WI38 (cell line): Measurements from ENCODE around the gene OST4.

Experiments used
- H3K4me3 ChIP-seq: 2 replicates; pipeline ENCODE4 v1.5.1; 2011; ENCODE audit warnings: low read depth, mild to moderate bottlenecking, control low read depth, low read length
- CTCF ChIP-seq: IDR thresholded peaks from 2 replicates; pipeline ENCODE4 v1.5.1; 2012; ENCODE audit warnings: low read depth, mild to moderate bottlenecking, control low read depth, low read length

The OST4 gene

GRCh38 chr2:27024812-27025211 lies 46.6 kb downstream of the OST4 start:
- no peak for TF ChIP-seq CTCF
- no peak overlapping the region for H3K4me3 ChIP-seq

GRCh38 chr2:27024188-27024587 lies 47.3 kb downstream of the OST4 start:
- H3K4me3 ChIP-seq = no peak overlapping the region
- no peak for TF ChIP-seq CTCF

- no peak overlapping the region for H3K4me3 ChIP-seq
Measured at GRCh38 chr2:27023740-27024139, 47.7 kb downstream of the OST4 start.

GRCh38 chr2:27021253-27022049 lies 50.0 kb downstream of the OST4 start:
- H3K4me3 ChIP-seq = no peak overlapping the region
- no peak for TF ChIP-seq CTCF

More at GRCh38 chr2:27023740-27024139, 47.7 kb downstream of the OST4 start:
- no peak for TF ChIP-seq CTCF
